Suppressor macrophage treated with lipopolysaccharide for 1 hour (primary cell): ENCODE measurements around the gene IGDCC3.

Source experiments
- DNase-seq, 3 donors: peaks; one replicate each; pipeline ENCODE4 v3.0.0-alpha.2; 2020 to 2022

The IGDCC3 gene

GRCh38 chr15:65338823-65339222, 39.0 kb downstream of the IGDCC3 start:
- no peak for DNase-seq

GRCh38 chr15:65338366-65338765, 39.4 kb downstream of the IGDCC3 start:
- no peak for DNase-seq

GRCh38 chr15:65337436-65338070, 40.2 kb downstream of the IGDCC3 start:
- DNase-seq: no peak

GRCh38 chr15:65336493-65337435, 41.0 kb downstream of the IGDCC3 start:
- DNase-seq: no peak

GRCh38 chr15:65335278-65336055, 42.3 kb downstream of the IGDCC3 start:
- DNase-seq: no peak

DNA sequence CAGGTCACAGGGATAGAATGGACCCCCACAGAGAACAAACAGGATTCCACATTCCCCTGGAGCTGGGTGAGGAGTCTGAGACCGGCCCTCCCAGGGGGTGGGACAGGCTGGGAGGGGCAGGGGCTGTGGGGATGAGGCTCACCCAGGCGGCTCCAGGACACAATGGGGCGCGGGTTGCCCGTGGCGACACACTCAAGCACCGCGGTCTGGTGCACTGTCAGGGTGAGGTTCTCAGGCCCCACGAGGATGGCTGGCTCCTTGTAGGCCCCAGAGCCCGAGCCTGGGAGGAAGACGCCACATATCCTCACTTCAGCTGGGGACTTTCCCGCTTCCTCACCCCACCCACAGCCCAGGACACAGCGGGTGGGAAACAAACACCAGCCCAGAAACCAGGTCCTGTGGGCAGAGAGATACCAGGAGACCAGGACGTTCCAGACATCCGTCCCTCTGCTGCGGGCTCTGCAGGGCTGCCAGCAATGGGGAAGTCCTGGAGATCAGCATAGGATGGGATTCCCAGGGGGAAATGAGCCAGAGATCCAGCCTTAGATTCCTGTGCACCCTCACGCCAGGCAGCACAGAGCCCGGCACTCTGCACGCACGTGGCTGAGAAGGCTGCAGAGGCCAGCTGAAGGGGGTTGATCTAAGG, 43.1 kb downstream of the IGDCC3 start:
- peak in 2 of 3 donors; percentile 12 to 37 for DNase-seq

GRCh38 chr15:65333856-65334255, 43.9 kb downstream of the IGDCC3 start:
- no peak for DNase-seq

DNA sequence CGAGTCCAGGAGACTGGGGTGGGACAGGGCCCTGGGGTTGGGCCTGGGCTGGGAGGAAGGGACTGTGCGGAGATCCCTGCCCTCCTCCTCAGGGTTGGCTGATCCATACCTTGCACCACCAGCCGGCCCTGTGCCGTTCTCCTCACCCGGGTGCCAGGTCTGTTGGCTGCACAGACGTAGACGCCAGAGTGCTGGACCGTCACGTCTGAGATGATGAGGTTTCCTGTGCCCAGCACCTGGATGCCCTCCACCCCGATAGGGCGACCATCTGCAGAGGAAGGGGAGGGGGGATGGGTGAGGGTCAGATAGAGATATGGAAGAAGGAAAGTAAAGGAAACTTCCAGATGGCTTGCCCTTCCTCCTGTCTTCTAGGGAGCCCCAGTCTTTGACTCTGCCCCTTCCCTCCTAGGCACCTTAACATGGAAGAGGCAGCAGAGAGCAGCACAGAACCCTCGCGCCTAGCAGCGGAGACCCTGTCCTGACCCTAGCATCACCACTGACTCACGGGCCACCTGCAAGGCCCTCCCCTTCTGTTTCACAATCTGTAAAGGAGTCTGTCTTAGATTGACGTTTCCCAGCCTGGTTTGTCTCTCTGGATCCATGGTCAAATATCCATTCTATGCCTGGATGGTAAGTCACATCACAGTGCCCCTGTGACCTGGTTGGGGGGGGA, 44.5 kb downstream of the IGDCC3 start:
- DNase-seq: no peak

DNA sequence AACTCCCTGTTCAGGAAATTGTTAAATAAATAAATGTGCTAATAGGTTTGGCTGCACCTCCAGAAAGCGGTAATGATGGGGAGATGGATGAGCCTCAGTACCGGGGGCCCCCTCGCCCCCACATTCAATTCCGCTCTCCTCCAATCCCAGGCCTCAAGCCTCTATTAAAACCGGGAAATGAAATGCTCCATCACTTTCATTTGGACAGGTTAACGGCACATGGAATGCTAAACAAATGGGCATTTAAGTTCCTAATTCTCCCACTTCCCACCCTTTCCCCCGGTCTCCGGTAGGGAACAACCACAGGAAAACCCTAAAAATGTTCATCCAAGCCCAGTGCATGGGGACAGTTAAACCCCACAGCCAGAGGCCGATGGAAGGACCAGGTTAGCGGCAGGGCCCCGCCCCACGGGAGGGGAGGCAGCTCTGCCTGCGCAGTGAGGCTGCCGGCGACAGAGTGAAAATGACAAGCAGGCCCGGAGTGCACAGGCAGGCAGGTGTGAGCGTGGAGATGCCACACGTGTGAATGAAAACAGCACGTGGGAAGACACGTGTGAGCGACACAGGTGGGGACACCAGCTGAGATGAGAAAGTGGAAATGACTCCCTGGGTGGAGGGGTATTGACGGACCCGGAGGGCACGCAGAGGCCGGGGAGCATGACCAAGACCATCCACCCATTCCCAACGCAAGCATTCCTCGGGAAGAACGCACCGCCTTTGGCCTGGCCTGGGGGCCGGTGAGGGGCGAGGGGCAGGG, 45.2 kb downstream of the IGDCC3 start:
- no peak for DNase-seq

DNA sequence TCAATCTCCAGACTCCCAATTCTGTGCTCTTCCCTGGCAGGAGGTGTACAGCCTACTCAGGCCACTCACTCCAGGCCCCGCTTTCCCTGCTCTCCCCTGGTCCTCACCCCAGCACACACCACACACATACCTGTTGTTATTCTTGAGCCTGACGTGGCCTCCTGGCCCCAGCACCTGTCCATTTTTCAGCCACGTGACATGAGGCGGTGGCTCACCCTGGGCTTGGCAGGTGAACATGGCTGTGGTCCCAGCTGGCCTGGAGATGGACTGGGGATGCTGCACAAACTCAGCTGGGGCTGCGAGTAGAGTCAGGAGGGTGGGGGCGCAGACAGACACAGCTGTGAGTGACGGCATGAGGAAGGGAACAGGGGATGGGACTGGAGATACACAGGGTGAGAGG, 46.0 kb downstream of the IGDCC3 start:
- no peak for DNase-seq

DNA sequence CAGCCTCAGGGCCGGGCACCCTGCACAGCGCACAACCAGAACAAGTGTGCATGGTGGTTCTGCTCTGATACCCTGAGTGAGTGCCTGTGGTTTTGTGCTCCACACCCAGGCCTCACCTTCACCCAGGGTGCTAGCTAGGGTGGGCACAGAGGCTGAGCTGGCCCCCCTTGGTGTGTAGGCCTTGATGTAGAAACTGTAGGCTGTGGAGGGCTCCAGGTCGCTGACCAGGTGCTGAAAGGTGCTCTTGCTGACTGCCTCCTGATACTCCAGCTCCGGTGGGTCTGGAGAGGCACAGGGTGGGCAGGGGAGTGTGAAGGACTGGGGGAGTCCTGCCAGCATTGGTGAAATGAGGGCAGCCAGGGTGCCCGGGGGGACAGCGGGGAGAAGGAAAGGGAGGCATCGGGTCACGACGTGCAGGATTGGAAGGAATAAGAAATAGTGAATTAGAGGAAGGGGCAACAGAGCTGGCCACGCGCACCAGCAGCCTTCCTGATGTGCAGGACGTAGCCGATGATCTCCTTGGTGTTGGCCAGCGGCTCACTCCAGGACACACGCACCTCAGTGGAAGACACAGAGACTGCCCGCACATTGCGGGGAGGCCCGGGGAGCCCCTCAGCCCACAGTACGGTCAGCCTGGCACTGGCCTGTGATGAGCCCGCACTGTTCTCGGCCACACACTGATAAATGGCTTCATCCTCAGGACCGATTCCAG, 46.7 kb downstream of the IGDCC3 start:
- no peak for DNase-seq

- no peak for DNase-seq
Measured at GRCh38 chr15:65329984-65330735, 47.6 kb downstream of the IGDCC3 start.

GRCh38 chr15:65329288-65329983, 48.4 kb downstream of the IGDCC3 start:
- no peak for DNase-seq

DNA sequence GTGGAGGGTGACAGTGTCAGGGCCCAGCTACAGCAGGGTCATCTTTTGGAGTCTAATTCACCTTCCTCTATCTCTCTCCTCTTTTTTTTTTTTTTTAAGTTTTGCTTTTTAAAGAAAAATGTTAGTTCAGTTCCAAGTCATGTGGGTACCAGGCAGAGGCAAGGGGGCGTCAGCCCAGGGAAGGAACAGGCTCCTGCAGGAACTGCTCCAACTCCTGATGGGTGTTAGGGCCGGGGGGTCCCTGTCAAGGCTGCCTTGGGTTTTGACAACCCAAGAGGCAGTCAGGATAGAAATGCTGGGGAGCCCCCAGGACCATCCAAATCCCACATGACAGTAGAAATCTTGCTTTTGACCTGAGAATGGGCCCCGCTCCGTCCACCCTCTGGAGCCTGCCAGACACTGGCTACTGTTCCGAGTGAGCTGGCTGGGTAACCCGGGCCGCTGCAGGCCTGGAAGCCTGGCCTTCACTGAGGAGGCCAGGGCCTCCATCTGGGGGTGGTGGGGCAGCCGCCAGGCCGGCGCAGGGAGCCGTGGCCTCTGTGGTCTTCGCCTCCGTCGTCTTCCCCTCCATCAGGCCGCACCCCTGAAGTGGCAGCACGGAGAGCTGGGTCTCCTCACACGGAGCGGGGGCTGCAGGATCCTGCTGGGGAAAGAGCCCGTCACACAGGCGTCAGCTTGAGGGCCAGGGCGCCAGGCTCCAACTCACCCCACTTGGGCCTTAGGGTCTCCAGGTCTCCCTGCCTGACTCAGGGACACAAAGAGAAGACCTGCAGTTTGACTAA, 49.1 kb downstream of the IGDCC3 start:
- no peak for DNase-seq

GRCh38 chr15:65327651-65328393, 50.0 kb downstream of the IGDCC3 start:
- DNase-seq: no peak

DNA sequence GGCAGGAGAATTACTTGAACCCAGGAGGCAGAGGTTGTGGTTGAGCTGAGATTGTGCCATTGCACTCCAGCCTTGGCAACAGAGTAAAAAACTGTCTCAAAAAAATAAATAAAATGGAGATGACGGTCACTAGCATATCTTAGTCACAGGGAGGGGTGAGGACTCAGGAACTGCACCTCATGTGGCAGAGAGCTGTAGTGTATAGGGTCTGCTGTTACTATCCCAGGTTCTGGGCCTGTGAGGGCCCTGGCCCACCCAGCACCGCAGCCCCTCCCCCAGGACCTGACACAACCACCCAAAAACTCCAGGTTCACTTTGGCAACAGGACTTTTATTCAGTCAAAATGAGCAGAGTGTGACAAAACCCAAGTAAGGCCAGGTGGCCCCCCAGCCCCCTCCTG, 51.0 kb downstream of the IGDCC3 start:
- no peak for DNase-seq

GRCh38 chr15:65326117-65326526, 51.7 kb downstream of the IGDCC3 start:
- DNase-seq: no peak

DNA sequence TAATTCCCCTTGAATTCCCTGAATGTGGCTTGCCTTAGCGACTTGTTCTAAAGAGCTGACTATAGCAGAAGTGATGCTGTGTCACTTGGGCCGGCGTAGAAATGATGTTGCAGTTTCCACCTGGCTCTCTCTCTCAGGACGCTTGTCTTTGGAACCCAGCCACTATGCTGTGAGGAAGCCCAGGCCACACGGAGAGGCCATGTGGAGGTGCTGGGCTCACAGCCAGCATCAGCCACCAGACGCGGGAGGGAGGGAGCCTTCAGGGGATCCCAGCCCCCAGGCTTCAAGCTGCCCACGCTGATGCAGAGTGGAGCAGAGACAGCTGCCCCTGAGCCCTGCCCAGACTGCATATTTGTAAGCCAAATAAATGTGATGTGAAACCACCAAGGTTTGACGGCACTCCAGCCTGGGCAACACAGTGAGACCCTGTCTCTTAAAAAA, 54.7 kb downstream of the IGDCC3 start:
- no peak for DNase-seq
